AG04449 (cell line): ENCODE data around the gene TMEM40.

Experiments
- CTCF ChIA-PET: fragments of 350-600 bp; formaldehyde crosslinking; extraction: SDS; loops from one replicate; lab custom pipeline; 2021; ENCODE audit warnings: antibody characterized with exemption; lab: Yijun Ruan, JAX
- POLR2A ChIA-PET: fragments of 400-600, 350-600 bp; formaldehyde crosslinking; extraction: SDS; loops from one replicate; lab custom pipeline; 2020; ENCODE audit warnings: antibody characterized with exemption, inconsistent platforms; lab: Yijun Ruan, JAX
- DNase-seq: peaks from one replicate; pipeline ENCODE4 v3.0.0-alpha.2; 2010; ENCODE audit warnings: low read depth, low spot score
- H3K4me3 ChIP-seq: 2 replicates; pipeline ENCODE4 v1.5.1; 2011; ENCODE audit warnings: low read depth, mild to moderate bottlenecking, control low read depth, low read length
- CTCF ChIP-seq: IDR thresholded peaks from one replicate; pipeline ENCODE4 v1.5.1; 2011; ENCODE audit warnings: mild to moderate bottlenecking, moderate library complexity, low read length, control low read depth, inconsistent platforms; ENCODE audit not compliant: insufficient read depth; ENCODE audit errors: missing control alignments

The TMEM40 gene

GRCh38 chr3:12759097-12759679, at the start of gene TMEM40:
TMEM40 (minus strand) TSS chr3:12759259; CDS start chr3:12749832, 9,427 bp downstream.
- TF ChIP-seq CTCF: no peak
- no peak for DNase-seq
- ChIA-PET POLR2A (no interaction called here), CTCF (interaction anchor here (0.9 to 1.3 kb wide), 4 partner anchors 15 to 93 kb away, joined by 3 to 5 read pairs (median 4); no protein-coding TSS in a partner anchor)
- no peak within 1 kb of the TSS for H3K4me3 ChIP-seq

- no peak for TF ChIP-seq CTCF
- ChIA-PET CTCF (interaction anchor here (0.9 to 4.4 kb wide), 8 partner anchors 8 to 102 kb away, joined by 3 to 49 read pairs (median 14); partner anchors contain the start of gene CAND2), POLR2A (no interaction called here)
- no peak overlapping the region for H3K4me3 ChIP-seq
- no peak for DNase-seq
Measured at GRCh38 chr3:12808587-12808986, 49.5 kb upstream of the TMEM40 start.

GRCh38 chr3:12807601-12808359, 48.7 kb upstream of the TMEM40 start:
- ChIA-PET POLR2A (no interaction called here), CTCF (interaction anchor here (1.0 to 4.4 kb wide), 6 partner anchors 7 to 101 kb away, joined by 3 to 49 read pairs (median 15); partner anchors contain the start of gene CAND2)
- no peak for DNase-seq
- TF ChIP-seq CTCF: no peak
- no peak overlapping the region for H3K4me3 ChIP-seq

- H3K4me3 ChIP-seq: no peak overlapping the region
- POLR2A ChIA-PET: no interaction called here
- no peak for TF ChIP-seq CTCF
- CTCF ChIA-PET: interaction anchor here (1.6 to 4.4 kb wide), 3 partner anchors 7 to 18 kb away, joined by 9 to 49 read pairs (median 36); partner anchors contain the start of gene CAND2
- DNase-seq: no peak
Measured at GRCh38 chr3:12807066-12807465, 48.0 kb upstream of the TMEM40 start.

- ChIA-PET POLR2A (no interaction called here), CTCF (no interaction called here)
- TF ChIP-seq CTCF: no peak
- no peak overlapping the region for H3K4me3 ChIP-seq
- no peak for DNase-seq
Measured at GRCh38 chr3:12803371-12803770, 44.3 kb upstream of the TMEM40 start.
